G401.6 (cell line): ENCODE results near the gene SERINC3.
A peak's percentile ranks its signal among the peaks of the same experiment; 100 is the strongest.
"Not testable (repeated sequence)": the region's sequence is repeated elsewhere in the genome, so short reads cannot be mapped to it uniquely, and the experiment has no call there.

Source experiments
- FAIRE-seq: peaks from 2 replicates; lab custom pipeline; 2012; peaks lifted over from hg19 to GRCh38; lab: Jason Lieb, UNC

Gene SERINC3

DNA sequence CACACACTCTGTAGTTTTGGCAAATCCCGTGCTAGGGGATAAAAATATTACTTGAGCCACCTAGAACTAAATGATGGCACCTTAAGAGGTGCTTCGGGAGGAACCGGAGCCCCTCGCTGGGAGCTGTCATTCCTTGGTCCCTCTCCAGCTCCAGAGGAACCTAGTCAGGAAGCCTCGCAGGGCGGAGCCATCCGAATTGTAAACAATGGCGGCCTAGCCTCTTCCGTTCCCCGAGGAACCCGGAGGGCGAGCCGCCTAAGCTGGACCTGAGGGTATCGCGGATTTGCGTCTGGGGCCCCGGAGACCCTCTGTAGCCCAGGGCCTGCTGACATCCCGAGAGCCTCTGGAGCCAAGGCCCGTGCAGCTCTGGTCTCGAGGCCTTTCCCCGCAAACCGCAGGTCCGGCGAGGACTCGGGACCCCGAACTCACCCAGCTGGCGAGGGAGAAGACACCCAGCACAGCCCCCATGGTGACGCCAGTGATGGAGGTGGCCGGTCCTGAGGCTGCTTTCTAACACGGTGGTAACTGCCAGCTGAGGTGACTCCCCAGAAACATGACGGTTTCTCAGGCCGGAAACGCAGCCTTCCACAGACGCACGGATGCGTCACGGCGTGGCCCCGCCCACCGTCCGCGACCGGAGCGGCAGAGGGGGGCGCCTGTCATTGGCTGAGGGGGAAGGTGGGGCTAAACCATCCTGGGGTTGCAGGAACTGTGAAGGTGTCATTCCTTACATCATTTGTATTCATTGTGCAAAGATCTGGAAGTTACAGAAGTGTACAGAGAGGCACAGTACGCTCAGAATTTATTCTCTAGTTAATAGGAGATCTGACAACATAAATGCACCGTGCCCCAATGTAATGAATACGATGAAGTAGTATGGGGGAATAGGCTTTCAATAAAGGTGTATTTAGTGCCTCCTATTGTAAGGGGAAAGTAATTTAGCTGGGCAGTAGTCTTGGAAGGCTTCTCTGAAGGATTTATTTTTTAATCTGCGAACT is at the start of gene SERINC3:
Gene SERINC3 (minus strand): TSS at position 587 of the 998 bp plus-strand sequence. CDS start 119 bp downstream, at position 468.
- FAIRE-seq, result peak; percentile 96

DNA sequence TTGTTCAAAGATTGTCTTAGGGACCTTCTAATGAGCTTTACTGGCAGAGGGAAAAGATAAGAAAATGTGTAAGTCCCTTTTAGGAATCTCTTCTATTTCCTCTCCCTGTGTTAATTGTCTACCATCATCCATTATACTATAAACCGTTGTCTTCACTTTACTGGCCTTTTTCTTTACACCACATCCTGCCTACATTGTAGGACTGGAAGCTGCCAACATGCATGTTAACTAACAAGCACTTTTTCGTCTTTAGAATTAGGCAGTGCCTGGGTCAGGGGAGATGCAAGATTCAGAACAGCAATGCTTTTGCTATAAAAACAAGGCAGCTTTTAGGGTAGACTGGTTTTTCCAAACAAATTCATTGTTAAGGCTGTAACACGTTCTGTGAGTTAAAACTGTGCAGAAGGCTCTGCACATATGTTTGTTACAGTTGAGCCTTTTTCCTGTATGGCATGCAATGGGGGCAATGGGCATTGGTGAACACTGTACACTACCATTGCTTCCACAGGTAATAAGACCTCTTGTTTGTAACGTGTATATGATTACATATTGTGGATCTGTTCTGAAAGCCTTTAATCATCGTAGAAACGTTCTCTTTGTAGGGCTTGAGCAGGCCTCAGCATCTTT is 49.6 kb upstream of the SERINC3 start:
- no peak for FAIRE-seq

DNA sequence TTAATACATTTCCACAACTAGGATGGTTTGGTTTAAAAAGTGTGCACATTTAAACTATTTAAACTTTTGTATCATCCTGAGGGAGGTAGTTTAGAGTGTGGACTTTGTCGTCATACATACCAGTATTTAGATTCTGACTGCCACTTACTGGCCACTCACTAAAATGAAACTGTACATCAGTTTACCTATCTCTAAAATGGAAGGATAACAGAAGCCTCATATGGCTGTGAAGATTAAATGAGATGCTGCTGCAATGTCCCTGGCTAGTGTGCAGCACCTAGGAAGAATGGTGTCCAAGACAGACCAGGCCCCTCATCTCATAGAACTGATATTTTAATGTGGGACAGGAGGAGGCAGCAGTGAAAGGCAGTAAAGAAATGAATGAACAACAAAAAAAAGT is 48.5 kb upstream of the SERINC3 start:
- FAIRE-seq, result no peak

DNA sequence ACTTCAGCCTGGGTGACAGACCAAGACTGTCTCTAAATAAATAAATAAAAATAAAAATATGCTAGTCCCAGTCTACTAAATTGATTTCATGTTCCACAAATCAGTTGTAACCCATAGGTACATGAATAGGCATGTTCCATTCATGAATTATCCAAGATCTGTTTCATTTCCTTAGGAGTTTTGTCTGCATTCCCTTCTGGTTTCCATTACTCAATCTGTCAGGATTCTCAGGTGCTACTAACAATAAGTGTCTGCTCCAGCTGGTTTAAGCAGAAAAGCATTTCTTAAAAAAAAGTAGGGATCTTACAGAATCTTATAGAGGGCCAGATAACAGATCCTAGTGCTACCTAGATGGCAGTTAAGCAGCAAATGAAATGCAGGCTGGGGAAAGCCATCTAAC is 44.9 kb upstream of the SERINC3 start:
- no peak for FAIRE-seq

DNA sequence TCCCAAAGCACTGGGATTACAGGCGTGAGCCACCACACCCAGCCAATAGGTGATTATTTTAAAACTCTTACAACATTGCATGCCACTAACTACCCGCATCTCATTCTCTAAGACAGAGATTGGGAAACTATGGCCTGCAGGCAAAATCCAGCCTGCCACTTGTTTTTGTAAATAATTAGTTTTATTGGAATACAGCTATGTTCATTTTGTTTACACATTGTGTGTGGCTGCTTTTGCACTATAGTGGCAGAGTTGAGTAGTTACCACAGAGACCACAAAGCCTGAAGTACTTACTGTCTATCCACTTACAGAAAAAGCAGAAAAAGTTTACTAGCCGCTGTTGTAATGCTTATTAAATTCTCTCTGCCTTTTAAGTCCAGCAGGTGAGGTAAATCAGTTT is 44.1 kb upstream of the SERINC3 start:
- no peak for FAIRE-seq

DNA sequence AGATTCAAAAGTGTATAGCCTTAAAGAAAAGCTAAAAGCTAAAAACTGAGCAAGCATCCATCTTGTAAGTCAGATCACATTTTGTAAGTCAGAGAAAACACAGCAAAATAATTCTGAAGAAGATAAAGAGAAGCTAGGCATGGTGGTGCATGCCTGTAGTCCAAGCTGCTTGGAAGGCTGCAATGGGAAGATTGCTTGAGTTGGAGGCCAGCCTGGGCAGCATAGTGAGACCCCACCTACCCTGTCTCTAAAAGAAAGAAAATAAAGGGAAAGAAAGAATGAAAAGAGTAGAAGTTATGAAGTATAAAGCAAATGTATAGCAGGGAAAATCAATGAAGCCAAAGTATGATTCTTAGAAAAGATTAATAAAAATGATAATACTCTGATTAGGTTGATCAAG is 40.0 kb upstream of the SERINC3 start:
- no peak for FAIRE-seq

DNA sequence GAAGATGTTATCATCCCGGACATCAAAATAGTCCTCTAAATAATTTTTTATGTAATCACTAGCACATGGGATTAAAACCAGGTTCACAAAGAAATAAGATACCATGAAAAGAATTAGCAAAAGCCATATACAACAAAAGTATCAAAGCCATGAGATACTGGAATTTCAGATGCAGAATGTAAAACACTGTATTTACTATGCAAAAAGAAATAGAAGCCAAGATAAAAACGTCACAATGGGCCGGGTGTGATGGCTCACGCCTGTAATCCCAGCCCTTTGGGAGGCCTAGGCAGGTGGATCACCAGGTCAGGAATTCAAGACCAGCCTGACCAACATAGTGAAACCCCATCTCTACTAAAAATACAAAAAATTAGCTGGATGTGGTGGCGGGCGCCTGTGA is 38.9 kb upstream of the SERINC3 start:
- FAIRE-seq, result not testable (repeated sequence)

DNA sequence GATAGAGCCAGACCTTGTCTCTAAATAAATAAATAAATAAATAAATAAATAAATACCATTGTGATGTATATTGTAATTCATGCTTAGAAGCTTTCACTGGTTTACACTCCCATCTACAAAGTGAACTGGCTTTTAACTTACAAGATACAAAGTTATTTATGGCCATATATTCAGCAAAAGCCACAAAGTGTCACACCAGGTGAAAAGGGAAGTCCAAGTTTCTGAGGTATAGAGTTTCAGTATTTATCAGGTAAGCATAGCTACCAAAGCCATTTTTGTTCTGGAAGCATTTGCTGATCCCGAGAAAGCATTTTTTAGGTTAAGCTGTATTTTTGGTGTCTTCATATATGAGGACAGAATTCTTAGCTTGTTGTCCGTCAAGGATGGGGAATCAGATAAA is 38.4 kb upstream of the SERINC3 start:
- FAIRE-seq, result no peak

DNA sequence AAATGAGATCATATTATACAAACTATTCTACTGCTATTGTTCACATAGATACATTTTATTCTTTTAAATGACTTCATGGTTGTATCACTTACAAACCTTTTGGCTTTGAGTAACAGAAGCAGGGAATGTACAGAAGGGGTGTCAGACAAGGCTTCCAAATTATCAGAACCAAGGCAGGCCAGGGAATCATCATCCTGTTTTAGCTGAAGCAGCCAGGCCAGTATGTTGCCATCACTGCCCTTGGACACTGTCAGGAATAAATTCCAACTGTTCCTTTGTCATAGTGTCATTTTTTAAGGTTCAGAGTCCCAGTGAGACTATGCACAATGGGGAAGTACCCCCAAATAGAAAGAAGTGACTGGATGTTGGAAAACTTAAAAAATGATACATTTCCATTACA is 37.4 kb upstream of the SERINC3 start:
- no peak for FAIRE-seq

DNA sequence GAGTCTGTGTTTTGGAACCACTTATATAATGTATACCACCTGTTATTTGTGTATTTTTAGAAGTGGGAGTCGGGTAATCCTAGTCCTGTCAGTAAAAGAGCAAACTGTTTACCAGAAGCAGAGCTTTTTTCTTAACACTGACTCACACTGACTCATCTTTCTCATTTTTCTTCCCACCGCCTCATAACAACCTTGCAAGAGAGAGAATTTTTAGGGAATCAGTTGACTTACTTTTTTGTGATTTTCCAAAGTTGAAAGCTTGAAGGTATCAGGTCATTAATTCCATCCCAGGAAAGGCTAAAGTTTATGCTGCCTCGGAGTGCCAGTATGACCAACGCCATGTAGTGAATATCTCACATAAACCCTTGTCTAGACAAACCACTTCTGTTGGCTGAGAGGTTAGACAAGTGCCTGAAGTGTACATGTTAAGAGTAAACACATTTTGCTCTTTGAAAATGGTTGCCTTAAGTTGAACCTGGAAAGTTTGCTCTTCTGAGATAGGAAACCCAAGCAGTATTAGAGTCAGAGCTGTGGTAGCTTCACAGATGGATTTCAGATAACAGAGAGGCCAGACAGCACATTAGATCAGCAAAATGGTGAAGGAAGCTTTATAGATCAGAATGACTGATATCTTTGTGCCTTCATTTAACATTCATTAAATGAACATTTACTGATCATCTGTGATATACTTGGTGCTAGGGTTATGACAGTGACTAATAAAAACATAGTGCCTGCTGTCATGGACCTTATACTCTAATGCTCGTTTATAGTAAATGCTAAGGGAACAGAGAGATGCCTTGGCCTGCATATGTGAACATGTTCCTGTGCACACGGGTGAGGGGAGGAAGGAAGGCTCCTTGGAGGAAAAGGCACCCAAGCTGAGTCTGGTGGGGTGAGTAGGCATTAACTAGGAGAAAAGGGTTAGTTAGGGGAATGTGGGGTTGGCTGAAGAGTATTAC is 31.4 kb upstream of the SERINC3 start:
- no peak for FAIRE-seq

DNA sequence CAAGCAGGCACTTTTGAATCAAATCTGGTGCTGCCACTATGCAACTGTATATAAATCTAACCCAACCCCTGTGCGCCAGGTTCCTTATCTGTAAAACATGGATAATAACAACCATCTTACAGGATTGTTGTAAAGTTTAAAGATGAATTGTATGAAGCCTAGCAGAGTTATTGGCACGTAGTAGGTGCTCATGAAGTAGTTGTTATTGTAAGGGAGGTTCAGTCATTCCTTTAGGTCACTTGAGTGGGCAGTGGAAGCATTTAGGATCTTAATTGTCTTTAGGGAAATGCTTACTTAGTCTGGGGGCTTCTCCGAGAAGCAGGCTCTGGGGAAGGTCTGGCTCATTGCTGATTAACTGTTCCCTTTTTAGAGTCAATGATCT is 30.7 kb upstream of the SERINC3 start:
- no peak for FAIRE-seq

DNA sequence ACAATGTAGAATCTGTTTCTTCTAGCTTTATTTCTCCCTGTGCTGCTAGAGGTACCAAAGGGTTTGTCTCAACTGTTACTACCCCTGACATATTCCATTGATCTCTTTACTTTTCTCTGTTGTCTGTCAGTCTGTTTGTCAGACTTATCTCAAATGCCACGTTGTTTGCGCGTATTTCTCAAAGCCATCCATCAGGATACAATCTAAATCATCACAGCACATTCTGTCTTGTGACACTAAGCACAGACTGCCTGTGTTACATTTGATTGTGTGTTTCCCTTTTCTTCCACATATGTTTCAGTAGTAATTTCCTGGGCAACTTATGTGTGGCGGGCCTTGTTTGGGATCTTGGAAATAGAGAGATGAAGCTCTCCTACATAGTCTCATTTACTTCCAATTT is 30.2 kb upstream of the SERINC3 start:
- FAIRE-seq, result no peak

DNA sequence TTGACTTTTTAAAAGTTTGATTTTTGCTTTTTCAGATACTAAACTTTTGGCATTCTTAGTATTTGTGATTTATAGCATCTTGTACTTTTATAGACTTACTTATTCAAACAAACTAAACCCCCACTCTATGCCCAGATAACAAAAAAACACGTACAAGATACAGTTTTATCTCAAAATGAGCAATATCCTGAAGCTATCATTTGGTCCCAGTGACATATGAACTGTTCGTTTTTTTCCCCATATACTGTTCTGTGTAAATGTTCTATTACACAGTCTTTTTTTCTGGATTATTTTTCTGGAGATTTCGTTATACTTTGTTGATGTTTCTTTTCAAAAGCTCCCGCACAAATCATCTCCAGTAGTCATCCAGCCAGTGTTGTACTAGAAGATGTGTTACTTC is 27.3 kb upstream of the SERINC3 start:
- FAIRE-seq, result no peak

DNA sequence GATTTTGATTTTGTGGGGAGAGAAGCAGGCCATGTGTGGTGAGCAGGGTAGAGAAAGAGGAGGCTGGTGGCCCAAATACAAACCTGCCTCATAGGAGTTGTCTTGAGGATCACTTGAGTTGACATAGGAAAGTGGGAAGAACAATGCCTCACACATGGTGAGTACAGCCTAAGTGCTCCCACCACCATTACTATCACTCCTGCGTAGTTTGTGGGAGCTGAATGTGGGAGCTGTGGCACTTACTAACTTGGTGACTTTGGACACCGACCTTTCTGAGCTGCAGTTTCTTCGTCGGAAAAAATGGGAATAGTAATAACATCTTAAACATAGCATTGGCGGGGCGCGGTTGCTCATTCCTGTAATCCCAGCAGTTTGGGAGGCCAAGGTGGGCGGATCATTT is 25.5 kb upstream of the SERINC3 start:
- FAIRE-seq, result no peak

DNA sequence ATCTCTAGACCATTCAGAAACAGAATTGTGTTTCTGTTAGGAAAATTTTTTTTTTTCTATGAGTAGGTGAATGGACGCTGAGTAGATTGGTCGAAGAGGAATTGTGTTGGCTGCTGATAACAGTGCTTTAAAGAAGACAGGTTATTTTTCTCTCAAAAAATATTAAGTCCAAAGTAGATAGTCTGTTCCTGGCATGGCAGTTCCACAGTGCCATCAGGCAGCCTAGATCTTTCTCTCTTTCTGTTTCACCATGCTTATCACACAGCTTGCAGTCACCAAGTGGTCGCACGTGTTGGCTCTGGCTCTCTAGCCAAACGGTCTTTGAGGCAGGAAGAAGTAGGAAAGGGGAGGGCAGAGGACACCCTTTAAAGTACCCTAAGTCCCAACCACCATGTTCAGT is 22.4 kb upstream of the SERINC3 start:
- FAIRE-seq, result no peak

DNA sequence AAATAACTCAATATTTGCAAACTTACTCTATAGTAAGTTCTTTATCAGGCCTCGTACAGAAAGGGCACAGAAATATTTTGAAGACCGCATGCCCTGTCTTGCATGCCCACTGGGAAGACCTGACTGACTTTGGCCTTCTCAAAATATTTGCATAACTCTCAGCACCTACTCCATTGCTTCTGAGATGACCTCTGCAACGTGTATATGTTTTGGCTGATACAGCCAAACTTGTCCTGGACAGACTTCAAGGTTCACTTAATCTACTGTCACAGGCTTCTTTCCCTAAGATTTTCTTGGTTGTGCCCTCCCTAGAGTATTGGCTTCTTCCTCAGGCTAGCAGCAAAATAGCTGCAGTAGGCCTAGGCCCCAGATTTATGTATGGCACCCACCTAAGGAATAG is 21.5 kb upstream of the SERINC3 start:
- no peak for FAIRE-seq

DNA sequence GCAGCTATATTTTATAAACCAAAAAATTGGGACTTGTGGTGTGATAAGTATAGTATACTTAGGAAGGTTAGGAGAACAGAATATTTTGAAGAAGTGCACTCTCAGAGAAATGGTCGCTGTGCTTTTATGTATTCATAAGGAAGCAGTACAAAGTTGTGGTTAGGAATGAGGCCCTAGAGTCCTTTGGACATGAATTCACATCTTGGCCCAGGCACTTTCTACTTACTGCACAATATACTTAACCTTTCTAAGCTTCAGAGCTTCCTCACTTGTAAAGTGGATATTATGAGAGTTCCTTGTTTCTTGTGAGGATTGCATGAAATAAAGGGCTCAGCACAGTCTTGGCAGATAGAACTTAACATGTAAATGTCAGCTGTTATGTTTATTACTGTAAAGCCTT is 21.0 kb upstream of the SERINC3 start:
- no peak for FAIRE-seq

DNA sequence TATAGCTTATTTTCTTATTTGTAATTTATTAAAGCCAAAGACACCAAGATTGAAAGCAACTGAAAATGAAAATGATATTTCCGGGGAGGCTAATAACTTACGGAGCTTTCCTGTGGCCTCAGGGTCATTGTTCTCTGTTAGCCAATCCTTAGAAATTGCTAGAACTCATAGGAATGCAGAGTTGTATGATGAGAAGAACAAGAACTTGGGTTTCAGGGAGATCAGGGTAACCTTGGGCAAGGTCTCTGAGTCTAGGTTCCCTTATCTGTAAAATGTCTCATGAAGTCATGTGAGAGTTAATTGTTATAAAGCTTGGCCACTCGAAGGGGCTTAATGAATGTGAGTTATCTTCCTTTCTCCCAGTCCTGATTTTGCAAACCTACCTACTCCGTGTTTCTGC is 20.1 kb upstream of the SERINC3 start:
- no peak for FAIRE-seq

DNA sequence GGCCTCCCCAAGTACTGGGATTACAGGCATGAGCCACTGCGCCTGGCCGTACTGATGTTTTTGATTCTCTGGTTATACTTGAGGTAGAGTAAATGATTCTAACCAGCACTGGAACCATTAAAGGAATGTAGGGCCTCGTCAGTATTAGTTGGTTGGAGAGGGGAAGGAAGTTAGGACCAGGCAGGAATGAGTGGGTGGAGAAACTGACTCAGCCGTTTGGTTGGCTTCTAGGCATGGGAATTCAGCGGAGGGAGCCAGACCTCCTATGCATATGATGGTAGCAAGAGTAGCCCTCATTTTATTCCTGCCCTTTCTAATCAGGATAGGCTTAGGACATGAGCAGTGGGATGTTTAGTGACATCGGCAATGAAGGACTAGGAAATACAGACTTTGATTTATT is 19.0 kb upstream of the SERINC3 start:
- no peak for FAIRE-seq

DNA sequence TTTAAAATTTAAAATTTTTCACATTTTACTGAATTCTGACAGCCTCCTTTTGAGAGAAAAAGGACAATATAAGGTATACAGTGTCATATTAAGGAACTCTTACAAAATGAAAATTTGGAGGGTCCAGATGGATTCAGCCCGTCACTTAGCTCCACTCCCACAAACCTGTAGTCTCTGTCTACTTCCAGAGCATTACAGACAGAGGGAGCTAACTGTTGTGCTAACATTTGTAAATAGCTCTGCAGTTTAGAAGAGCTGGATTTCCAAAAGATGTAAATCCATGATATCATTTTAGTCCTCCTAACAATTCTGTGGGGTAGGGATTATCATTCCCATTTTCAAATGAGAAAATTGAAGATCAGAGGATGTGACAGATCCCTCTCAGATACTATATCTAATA is 16.1 kb upstream of the SERINC3 start:
- peak; percentile 46 for FAIRE-seq

DNA sequence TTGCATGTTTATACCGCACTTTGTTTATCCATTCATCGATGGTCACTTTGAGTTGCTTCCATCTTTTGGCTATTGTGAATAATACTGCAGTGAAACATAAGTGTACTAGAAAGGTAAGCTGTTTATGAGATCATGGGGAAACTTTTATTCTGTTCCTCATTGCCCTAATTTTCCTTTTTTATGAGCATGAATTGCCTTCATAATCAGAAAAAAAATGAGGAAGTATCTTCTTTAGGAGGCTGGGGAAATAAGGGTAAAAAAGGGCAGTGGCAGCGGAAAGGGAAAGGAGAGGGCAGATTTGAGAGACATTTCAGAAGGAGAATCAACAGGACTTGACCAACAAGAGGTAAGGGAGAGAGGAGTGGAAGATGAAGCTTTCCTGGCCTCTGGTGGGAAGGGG is 14.3 kb upstream of the SERINC3 start:
- FAIRE-seq, result no peak

DNA sequence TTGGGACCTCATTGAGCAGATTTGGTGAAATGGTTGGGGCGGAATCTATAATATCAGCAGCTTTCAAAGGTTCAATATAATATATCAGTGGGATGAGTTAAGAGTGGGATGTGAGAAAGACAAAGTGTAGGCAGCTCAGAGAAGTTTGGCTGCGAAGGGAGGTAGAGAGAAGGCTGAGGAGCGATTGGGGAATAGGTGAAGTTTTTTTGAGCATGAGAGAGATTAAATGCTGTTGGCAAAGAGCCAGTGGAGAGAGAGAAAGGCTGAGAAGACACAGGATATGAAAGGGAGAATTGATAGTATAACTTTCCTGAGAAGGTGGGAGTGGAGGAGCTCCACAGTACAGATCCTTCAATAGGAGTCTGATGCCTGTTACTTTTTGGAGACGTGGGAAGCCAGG is 12.1 kb upstream of the SERINC3 start:
- FAIRE-seq, result no peak

DNA sequence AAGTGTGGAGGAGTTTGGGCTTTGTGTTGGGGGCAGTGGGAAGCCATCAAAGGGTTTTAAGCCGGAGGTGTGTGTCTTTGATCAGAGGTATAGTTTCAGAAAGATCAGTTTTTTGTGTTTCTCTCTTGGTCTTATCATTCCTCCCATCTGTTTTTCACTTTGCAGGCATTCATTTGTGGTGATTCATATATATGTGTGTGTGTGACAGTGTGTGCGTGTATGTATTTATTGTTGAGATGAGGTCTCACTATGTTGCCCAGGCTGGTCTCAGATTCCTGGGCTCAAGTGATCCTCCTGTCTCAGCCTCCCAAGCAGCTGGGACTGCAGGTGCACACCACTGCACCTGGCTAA is 11.1 kb upstream of the SERINC3 start:
- FAIRE-seq, result no peak
